AG20443 (cell line): Measurements from ENCODE around the gene ROBO2.
A peak's percentile ranks its signal among the peaks of the same experiment; 100 is the strongest.

ENCODE experiments used
- DNase-seq: peaks from one replicate; pipeline ENCODE4 v3.0.0; 2012; ENCODE audit warnings: low spot score, mixed read lengths

The ROBO2 gene

GRCh38 chr3:77489216-77489615, 449.3 kb downstream of the ROBO2 start:
- DNase-seq, result no peak

GRCh38 chr3:77491961-77492360, 452.1 kb downstream of the ROBO2 start:
- no peak for DNase-seq

- no peak for DNase-seq
Observed at GRCh38 chr3:77500721-77501120, 460.8 kb downstream of the ROBO2 start.

GRCh38 chr3:77506384-77506783, 466.5 kb downstream of the ROBO2 start:
- no peak for DNase-seq

GRCh38 chr3:77513542-77513941, 473.6 kb downstream of the ROBO2 start:
- DNase-seq, result peak; percentile 17

- DNase-seq, result no peak
Observed at GRCh38 chr3:77514766-77515165, 474.9 kb downstream of the ROBO2 start.

- DNase-seq, result no peak
Observed at GRCh38 chr3:77524463-77524862, 484.6 kb downstream of the ROBO2 start.

GRCh38 chr3:77524946-77525682, 485.2 kb downstream of the ROBO2 start:
- no peak for DNase-seq

- DNase-seq, result no peak
Observed at GRCh38 chr3:77526573-77527113, 486.7 kb downstream of the ROBO2 start.

- DNase-seq, result no peak
Observed at GRCh38 chr3:77529522-77529921, 489.6 kb downstream of the ROBO2 start.

- peak; percentile 37 for DNase-seq
Observed at GRCh38 chr3:77530870-77531269, 491.0 kb downstream of the ROBO2 start.

GRCh38 chr3:77535116-77535515, 495.2 kb downstream of the ROBO2 start:
- DNase-seq, result no peak

GRCh38 chr3:77536038-77536775, 496.3 kb downstream of the ROBO2 start:
- DNase-seq, result no peak

- DNase-seq, result no peak
Observed at GRCh38 chr3:77539014-77539413, 499.1 kb downstream of the ROBO2 start.

- DNase-seq, result no peak
Observed at GRCh38 chr3:77539677-77540076, 499.8 kb downstream of the ROBO2 start.

- no peak for DNase-seq
Observed at GRCh38 chr3:77541203-77541922, 501.5 kb downstream of the ROBO2 start.

GRCh38 chr3:77546246-77546645, 506.3 kb downstream of the ROBO2 start:
- DNase-seq, result no peak

- no peak for DNase-seq
Observed at GRCh38 chr3:77549034-77549433, 509.1 kb downstream of the ROBO2 start.

- DNase-seq, result no peak
Observed at GRCh38 chr3:77553240-77553639, 513.3 kb downstream of the ROBO2 start.

- no peak for DNase-seq
Observed at GRCh38 chr3:77562089-77562488, 522.2 kb downstream of the ROBO2 start.

- no peak for DNase-seq
Observed at GRCh38 chr3:77563012-77563411, 523.1 kb downstream of the ROBO2 start.

GRCh38 chr3:77566055-77566454, 526.2 kb downstream of the ROBO2 start:
- DNase-seq, result no peak
